Psoas muscle (tissue), 8 donors: ENCODE results near the gene DOCK2. TPM values are rescaled to one million over a fixed set of nuclear protein-coding genes. Genes with fewer than 3 reads are reported as not detected.

Experiments
- ATAC-seq, 4 donors: fragments of 200-7000 bp; cut with Tn5 transposase; one replicate each; pipeline ENCODE4 v1.9.1; 2020; ENCODE audit warnings: moderate library complexity in 3 of 4, mild to moderate bottlenecking in 2 of 4
- DNase-seq, 2 donors: peaks; one replicate each; pipeline ENCODE4 v3.0.0-alpha.2; 2020
- H3K27ac ChIP-seq: fragments of 200-600 bp; one replicate; pipeline ENCODE4 v1.8.0; 2022
- H3K27me3 ChIP-seq, 3 donors: fragments of 200-600 bp in 1 of 3; one replicate each; pipeline versions ENCODE4 v1.6.1 to v1.8.0; 2013 to 2022; ENCODE audit warnings: low read length in 2 of 3, mild to moderate bottlenecking in 2 of 3, moderate library complexity in 1 of 3; ENCODE audit not compliant: insufficient read depth in 3 of 3
- H3K36me3 ChIP-seq, 2 donors: fragments of 200-600 bp in 1 of 2; one replicate each; pipeline versions ENCODE4 v1.6.1 to v1.8.0; 2013 to 2022; ENCODE audit warnings: low read depth in 1 of 2, mild to moderate bottlenecking in 1 of 2, moderate library complexity in 1 of 2; ENCODE audit not compliant: insufficient read depth in 1 of 2
- H3K4me1 ChIP-seq: fragments of 200-600 bp; one replicate; pipeline ENCODE4 v1.8.0; 2022
- H3K4me3 ChIP-seq: fragments of 200-600 bp; one replicate; pipeline ENCODE4 v1.8.0; 2022; ENCODE audit warnings: mild to moderate bottlenecking
- H3K9me3 ChIP-seq: fragments of 200-600 bp; one replicate; pipeline ENCODE4 v1.8.0; 2022
- WGBS, 3 donors: extraction: QIAGEN DNeasy Blood & Tissue Kit; methylation state at CpG; one replicate each; pipeline versions ENCODE4 v1.1.6 to v1.1.7; 2013; 5-methylcytosine and 5-hydroxymethylcytosine counted together
- intact Hi-C, 2 donors: fragments of 100-400 bp; cut with DNase I; formaldehyde crosslinking; loops; one replicate each; pipeline versions ENCODE4 v1.11.0 to v1.14.2; 2022
- polyA plus RNA-seq, 3 donors: library from polyadenylated mRNA; stranded (reverse); fragments of 200-250 nt; gene quantifications; one replicate each; pipeline ENCODE4 v1.2.3, GENCODE V29; 2013
- total RNA-seq, 4 donors: library from RNA; stranded (reverse); fragmentation: NEBNext Ultra II Directional in 2 of 4; extraction: Animal tissue kit (Norgen Biotek cat#: 25700) in 2 of 4; gene quantifications; one replicate each; pipeline versions ENCODE4 v1.2.1 to v1.2.4, GENCODE V29; 2021 to 2023
- TF ChIP-seq, protein P1 (sequence below): fragments of 200-600 bp; IDR thresholded peaks from one replicate; pipeline ENCODE4 v1.8.0; 2022; ENCODE audit warnings: antibody characterized with exemption
- donor health status: healthy with polysubstance abuse.
- donor health status: DM: no; HTN: no; CAD: no; lungs with moderate emphysema.
- donor health status: Bipolar disorder and iron deficiency.
- donor health status: healthy.
- donor health status: DM: yes; HTN: yes; CAD: no.
- donor health status: DM: no; HTN: no; CAD: no.
- donor health status: DM: no; HTN: no; CAD: no.
- donor health status: DM: yes; HTN: yes; CAD: no.

The DOCK2 gene
- total and polyA plus RNA-seq, 7 donors, result 0.37 to 4.4 (median 3.5) TPM

DNA sequence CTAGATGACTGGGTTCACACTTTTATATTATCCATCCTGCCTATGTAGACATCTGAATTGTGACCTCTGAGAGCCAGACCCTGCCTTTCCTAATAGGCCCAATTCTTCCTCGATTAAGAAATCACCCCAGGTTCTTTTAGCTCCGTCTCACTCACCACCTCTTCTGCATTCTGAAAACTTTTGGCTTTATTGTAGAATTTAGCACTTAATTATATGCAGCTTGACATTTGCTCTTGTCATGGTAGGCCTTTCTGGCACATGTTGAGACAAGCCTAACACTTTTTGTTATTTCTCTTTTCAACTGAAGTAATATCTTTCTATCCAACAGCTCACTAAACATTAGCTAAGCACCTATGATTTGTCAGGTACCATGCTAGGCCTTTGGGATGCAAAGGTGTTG lies 180.0 kb downstream of the DOCK2 start:
- no peaks in the 10 kb centered on the region for H3K36me3 ChIP-seq
- TF ChIP-seq, protein P1, sequence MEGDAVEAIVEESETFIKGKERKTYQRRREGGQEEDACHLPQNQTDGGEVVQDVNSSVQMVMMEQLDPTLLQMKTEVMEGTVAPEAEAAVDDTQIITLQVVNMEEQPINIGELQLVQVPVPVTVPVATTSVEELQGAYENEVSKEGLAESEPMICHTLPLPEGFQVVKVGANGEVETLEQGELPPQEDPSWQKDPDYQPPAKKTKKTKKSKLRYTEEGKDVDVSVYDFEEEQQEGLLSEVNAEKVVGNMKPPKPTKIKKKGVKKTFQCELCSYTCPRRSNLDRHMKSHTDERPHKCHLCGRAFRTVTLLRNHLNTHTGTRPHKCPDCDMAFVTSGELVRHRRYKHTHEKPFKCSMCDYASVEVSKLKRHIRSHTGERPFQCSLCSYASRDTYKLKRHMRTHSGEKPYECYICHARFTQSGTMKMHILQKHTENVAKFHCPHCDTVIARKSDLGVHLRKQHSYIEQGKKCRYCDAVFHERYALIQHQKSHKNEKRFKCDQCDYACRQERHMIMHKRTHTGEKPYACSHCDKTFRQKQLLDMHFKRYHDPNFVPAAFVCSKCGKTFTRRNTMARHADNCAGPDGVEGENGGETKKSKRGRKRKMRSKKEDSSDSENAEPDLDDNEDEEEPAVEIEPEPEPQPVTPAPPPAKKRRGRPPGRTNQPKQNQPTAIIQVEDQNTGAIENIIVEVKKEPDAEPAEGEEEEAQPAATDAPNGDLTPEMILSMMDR, result no peak
- no peak overlapping the region for H3K4me3 ChIP-seq
- intact Hi-C loops, result no loop called here
- DNase-seq (no peak), ATAC-seq (no peak)
- H3K4me1 ChIP-seq, result no peaks in the 10 kb centered on the region
- WGBS, 3 donors, result 66 to 75% (median 71%) methylated on average over 2 of the region's 2 CpGs
- H3K27me3 ChIP-seq, result no peaks in the 10 kb centered on the region
- no peak overlapping the region for H3K27ac ChIP-seq
- H3K9me3 ChIP-seq, result peaks cover 3% of the 10 kb centered on the region

DNA sequence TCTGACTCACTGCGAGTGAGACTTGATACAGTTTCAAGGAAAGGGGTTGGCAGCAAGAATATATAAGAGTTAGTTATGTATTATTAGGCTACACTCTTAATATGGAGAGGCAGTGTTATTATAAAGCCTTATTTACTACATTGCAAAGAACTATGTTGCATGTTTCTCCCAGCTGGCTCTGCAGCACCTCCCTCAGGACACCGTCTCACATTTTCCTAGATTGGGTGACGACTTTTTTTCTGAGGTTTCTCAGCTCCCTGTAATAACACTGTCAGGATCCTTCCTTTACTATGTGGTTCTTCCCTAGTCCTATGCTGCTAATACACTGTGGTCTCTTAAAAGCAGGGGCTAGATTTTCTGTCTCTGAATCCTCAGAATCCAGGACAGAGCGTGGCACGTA lies 189.5 kb downstream of the DOCK2 start:
- DNase-seq (no peak), ATAC-seq (no peak)
- no peaks in the 10 kb centered on the region for H3K9me3 ChIP-seq
- no peaks in the 10 kb centered on the region for H3K36me3 ChIP-seq
- TF ChIP-seq, protein P1, result no peak
- WGBS, 3 donors, result 62 to 66% (median 63%) methylated on average over 5 of the region's 5 CpGs
- H3K27ac ChIP-seq, result no peak overlapping the region
- H3K27me3 ChIP-seq, result no peaks in the 10 kb centered on the region
- no peak overlapping the region for H3K4me3 ChIP-seq
- H3K4me1 ChIP-seq, result no peaks in the 10 kb centered on the region
- intact Hi-C loops, result no loop called here

DNA sequence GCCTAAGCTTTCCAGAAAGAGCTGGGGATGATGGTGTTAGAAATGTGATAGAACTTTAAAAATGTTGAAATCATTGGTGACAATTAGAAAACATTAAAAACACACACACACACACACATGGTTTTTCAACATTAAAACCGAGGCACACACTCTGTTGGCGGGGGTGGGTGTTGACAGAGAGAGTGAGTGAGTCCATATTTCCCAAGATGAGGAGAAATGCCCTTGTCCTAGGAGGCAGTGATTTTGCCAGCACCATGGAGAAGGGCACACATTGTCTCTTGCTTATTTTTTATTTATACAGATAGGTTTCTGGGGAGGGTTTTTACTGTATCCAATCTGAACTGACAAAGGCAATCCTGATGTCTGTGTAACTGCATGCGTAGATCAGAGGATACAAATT lies 190.7 kb downstream of the DOCK2 start:
- intact Hi-C loops, result no loop called here
- Histone ChIP-seq H3K4me3 (no peak overlapping the region), H3K36me3 (no peaks in the 10 kb centered on the region), H3K27me3 (no peaks in the 10 kb centered on the region), H3K4me1 (no peaks in the 10 kb centered on the region), H3K9me3 (no peaks in the 10 kb centered on the region), H3K27ac (no peak overlapping the region)
- TF ChIP-seq, protein P1, result no peak
- ATAC-seq, result no peak
- no peak for DNase-seq
- WGBS, 3 donors, result 58 to 75% (median 69%) methylated on average over 3 of the region's 3 CpGs

DNA sequence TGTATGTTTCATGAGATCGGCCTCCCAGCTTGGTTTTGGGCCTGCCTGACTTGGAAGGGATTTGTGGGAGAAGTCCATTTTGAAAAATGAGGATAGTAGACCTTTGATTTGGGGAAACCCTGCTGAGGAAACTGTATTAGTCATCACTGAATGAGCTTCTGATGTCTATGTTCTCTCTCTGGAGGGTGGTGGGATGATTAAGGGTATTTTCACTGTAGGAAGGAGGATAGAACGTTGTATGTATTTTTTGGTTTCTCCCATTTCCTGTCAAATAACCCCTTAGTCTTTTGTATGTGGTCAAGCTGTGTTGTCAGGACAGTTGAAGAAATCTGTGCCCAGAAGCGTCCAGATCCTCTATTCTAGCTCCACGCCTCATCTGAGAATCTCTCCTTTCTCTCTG lies 191.3 kb downstream of the DOCK2 start:
- Histone ChIP-seq H3K4me1 (no peaks in the 10 kb centered on the region), H3K9me3 (no peaks in the 10 kb centered on the region), H3K27me3 (no peaks in the 10 kb centered on the region), H3K36me3 (no peaks in the 10 kb centered on the region), H3K4me3 (no peak overlapping the region), H3K27ac (no peak overlapping the region)
- TF ChIP-seq, protein P1, result no peak
- WGBS, 3 donors, result 71 to 80% (median 77%) methylated on average over 4 of the region's 4 CpGs
- DNase-seq (no peak), ATAC-seq (no peak)
- intact Hi-C loops, result no loop called here

DNA sequence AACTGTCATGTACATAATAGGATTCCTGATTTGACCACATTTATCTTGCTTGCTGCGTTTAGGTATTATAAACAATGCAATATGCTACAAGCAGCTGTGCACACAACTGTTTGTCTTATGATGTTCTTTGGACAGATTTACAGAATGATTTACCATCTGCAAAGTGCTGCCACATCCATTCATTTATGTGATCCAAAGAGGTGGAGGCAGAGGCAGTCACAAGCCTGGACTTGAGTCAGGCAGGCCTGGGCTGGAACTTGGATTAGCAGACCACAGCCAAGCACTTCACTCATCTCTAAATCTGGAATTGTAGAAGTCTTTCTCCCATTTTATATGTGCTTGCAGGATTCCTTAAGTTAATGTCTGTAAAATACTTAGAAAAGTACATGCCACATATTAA lies 194.3 kb downstream of the DOCK2 start:
- Histone ChIP-seq H3K4me3 (no peak overlapping the region), H3K36me3 (no peaks in the 10 kb centered on the region), H3K9me3 (no peaks in the 10 kb centered on the region), H3K27ac (no peak overlapping the region), H3K27me3 (no peaks in the 10 kb centered on the region), H3K4me1 (no peaks in the 10 kb centered on the region)
- intact Hi-C loops, result no loop called here
- TF ChIP-seq, protein P1, result no peak
- DNase-seq (no peak), ATAC-seq (no peak)
- 69 to 86% (median 69%) methylated on average over 1 of the region's 1 CpG for WGBS, 3 donors
